ENCODE data around the gene VWA3A.
"Not testable (repeated sequence)": the region's sequence is repeated elsewhere in the genome, so short reads cannot be mapped to it uniquely, and the experiment has no call there.

The VWA3A gene

DNA sequence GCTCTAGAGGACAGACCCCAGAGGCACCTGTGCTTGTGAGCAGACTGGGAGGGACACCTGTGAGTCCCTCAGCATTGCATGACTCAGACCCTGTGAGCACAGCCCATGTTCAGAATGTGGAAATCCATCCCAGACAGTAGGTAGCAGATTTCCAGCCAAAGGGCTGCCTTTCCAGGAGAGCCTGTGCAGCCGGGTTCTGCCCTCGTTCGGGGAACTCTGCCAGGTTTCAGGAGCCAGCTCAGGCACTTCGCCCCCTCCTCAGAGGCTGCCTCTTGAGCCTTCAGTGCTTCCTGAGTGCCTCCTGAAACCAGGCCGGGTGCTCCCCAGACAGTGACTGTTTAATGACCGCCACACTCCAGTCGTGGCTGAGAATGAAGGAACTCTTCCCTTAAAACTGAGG is 46.7 kb downstream of the VWA3A start:
- peak; percentile 8 for DNase-seq

GRCh38 chr16:22139732-22140131 is 47.4 kb downstream of the VWA3A start:
- no peak for DNase-seq

- DNase-seq = no peak
These were observed 49.4 kb downstream of the VWA3A start for GRCh38 chr16:22141767-22142166.

GRCh38 chr16:22144520-22144919 is 52.2 kb downstream of the VWA3A start:
- DNase-seq = no peak

- DNase-seq = no peak
These were observed 55.5 kb downstream of the VWA3A start for GRCh38 chr16:22147853-22148252.

- DNase-seq = no peak
These were observed 59.1 kb downstream of the VWA3A start for GRCh38 chr16:22151246-22151998.

DNA sequence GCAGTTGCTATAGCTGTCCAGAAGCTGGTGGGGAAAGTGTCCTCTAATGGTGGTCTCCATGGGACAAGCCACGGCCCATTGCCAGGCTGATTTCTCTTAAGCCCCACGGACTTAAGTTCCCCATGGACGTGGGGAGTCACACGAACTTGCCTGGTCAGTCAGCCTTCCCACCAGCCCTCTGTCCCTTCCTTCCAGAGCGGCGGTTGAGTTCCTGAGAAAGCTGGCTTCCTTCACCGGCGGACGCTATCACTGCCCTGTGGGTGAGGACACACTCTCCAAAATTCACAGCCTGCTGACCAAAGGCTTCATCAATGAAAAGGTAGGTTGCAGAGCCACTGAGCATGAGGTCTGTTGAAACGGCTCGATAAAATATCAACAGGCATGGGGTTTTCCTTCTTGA is 60.0 kb downstream of the VWA3A start:
- DNase-seq = no peak

DNA sequence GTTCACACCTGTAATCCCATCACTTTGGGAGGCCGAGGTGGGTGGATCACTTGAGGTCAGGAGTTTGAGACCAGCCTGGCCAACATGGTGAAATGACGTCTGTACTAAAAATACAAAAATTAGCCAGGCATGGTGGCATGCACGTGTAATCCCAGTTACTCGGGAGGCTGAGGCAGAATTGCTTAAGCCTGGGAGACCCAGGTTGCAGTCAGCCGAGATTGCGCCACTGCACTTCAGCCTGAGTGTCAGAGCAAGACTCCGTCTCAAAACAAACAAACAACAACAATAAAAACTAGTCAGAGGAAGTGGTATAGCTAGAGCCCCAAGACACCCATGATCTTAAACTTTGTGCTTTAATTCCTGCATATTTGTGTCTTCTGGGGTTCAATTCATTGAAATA is 60.7 kb downstream of the VWA3A start:
- DNase-seq = not testable (repeated sequence)

GRCh38 chr16:22161401-22161800 is 69.1 kb downstream of the VWA3A start:
- no peak for DNase-seq

DNA sequence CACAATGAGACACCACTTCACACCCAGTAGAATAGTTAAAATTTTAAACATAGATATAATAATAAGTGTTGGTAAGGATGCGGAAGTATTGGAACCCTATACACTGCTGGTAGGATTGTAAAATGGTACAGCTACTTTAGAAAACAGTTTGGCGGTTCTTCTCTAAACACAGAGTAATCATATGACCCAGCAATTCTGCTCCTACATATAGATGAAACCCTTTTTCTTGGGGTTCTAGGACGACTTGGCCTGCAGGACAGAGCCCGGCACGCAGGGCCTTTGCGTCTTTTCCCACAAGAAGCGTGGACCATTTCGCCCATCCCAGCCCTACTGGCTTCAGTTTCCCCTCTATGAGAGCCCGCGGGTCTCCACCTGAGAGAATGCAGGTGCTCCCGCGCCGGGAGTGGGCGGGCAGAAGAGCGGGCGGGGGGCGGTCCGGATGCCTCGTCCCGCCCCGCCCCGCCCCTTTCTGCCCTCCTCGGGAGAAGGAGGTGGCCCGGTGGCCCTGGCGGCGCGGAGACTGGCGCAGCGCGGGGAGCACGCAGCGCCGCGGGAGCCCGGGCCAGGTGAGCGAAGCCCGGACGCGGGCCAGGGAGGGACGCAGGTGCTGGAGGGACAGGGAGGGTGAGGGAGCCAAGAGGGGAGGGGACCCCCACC is 69.8 kb downstream of the VWA3A start, which contains the start of gene SDR42E2:
Gene SDR42E2, plus strand, starts transcription at position 508 of the 657 bp plus-strand sequence. CDS start 3,077 bp downstream, outside the sequence.
- DNase-seq = no peak

DNA sequence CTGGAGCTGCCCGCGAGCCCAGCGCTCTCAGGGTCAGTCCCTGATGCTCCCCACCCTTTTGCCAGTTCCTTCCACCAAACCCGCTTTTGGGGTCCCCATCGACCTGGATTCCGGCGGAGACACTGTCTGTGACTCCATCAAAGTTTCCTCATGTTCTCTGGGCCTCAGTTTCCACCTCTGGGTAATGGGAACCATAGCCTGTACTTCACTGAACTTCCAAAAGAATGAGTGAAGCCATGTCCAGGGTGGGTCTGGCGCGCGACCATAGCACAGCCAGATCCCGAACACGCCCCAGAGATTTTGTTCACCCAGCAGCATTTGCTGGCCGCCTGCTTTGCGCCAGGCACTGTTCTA is 70.3 kb downstream of the VWA3A start:
- no peak for DNase-seq

- no peak for DNase-seq
These were observed 71.5 kb downstream of the VWA3A start for GRCh38 chr16:22163806-22164205.

DNA sequence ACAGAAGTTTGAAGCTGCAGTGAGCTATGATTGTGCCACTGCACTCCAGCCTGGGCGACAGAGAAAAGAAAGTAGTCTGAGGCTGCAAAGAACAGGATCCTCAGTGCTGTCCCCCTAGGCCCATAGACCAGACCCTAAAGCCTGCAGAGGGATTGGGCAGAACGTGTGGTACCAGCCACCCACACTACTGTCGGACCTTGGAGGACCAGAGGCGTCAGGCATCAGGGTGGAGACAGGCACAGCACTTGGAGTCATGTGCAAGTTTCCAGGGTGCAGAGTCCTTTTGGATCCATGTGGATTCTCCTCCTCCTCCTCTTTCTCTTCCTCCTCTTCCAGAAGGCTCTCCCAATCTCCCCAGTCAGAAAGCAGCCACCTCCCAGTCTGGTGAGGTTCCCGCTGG is 72.1 kb downstream of the VWA3A start:
- DNase-seq = no peak

- DNase-seq = no peak
These were observed 73.4 kb downstream of the VWA3A start for GRCh38 chr16:22165508-22166285.

- no peak for DNase-seq
These were observed 79.6 kb downstream of the VWA3A start for GRCh38 chr16:22171953-22172352.

DNA sequence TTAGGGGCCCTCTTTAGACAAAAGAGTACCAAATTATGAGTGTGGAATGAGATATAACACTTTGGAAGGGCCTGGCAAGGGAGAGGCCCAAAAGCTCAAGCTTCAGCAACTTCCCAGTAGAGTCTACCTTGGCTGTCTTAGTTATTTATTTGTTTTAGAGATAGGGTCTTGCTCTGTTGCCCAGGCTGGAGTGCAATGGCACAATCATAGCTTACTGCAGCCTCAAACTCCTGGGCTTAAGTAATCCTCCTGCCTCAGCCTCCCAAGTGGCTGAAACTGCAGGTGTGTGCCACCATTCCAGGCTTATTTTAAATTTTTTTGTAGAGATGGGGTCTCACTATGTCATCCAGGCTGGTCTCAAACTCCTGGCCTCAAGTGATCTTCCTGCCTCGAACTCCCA is 80.3 kb downstream of the VWA3A start:
- not testable (repeated sequence) for DNase-seq

DNA sequence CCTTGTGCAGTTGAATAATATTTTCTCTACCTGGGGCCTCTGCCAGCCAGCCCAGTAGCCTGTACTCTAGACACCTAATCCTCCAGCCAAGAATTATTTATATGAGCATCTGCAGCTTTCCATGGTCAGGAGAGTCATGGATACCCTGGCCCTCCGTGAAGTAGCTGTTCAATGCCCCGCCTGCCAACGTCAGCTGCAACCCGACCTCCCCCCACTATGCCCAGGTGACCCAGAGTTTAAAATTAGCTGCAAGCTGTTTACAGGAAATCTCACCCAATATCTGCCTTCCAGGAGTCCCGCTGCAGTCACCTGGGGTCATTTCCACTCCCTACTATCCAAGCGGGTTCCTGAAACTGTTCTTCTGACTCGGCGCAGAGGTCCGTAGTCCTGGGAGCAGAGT is 82.3 kb downstream of the VWA3A start:
- peak; percentile 14 for DNase-seq

DNA sequence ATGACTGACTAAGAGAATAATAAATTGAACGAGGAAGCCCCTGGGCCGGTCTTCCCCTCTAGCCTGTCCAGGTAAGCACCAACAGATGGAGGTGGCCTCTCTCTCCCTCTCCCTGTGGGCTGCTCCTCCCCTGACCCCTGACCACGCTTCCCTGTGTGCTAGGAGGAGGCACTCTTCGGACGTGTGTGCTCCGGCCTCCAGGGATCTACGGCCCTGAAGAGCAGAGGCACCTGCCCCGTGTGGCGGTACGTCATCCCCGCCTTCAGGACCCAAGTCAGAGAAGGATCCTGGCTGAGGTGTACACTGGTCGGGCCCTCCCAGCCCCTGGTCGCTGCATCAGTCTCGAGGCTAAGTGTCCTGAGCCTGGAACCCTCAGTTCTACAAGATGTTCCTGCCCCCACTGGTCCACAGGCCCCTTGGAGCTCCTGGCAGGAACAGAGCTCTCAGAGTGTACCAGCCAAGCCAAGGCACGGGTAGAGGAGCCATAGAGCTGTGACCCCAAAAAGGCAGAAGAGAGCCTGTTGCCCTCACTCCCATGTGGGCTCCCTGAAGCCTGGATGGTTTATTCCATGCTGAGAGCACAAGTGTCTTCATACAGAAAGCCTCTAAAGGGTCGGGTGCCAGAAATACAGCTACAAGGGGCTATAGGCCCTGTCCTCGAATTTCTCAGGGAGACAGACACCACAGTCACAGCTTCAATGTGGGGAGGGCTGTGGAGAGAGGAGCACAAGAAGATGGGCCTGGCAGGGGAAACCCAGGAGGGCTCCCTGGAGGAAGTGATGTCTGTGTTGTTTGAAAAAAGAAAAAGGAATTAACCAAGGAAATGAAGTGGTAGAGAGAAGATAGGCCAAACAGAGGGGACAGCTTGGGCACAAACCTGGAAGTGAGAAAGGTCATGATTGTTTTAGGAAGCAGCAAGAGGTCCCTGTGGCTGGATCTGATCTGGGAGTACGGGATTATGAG is 85.9 kb downstream of the VWA3A start:
- no peak for DNase-seq

DNA sequence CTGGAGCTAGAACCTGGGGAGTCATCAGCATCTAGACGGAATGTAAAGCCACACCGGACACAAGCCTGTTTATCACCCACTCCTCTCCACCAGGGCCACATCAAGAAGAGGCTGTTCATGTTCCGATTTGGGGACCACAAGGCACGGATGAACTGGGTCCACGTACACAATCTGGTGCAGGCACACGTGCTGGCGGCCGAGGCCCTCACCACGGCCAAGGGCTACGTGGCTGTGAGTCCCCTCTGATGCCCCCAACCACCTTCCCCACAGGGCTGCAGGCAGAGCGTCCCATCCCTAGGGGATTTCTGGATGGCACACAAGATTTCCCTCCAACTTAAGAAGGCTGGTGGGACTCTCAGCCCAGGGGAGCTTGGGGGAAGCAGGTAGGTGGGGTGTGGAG is 89.1 kb downstream of the VWA3A start:
- no peak for DNase-seq

GRCh38 chr16:22181843-22182242 is 89.5 kb downstream of the VWA3A start:
- DNase-seq = no peak

- DNase-seq = no peak
These were observed 91.0 kb downstream of the VWA3A start for GRCh38 chr16:22183335-22183734.

GRCh38 chr16:22183901-22184614 is 91.7 kb downstream of the VWA3A start:
- DNase-seq = no peak

All from NCI-H2029 (cell line).